ENCODE data around the gene FAM163B. TPM values are rescaled to one million over a fixed set of nuclear protein-coding genes. Genes with fewer than 3 reads are reported as not detected.

The FAM163B gene
- total RNA-seq, 1 donor from 2014 or later = not detected

DNA sequence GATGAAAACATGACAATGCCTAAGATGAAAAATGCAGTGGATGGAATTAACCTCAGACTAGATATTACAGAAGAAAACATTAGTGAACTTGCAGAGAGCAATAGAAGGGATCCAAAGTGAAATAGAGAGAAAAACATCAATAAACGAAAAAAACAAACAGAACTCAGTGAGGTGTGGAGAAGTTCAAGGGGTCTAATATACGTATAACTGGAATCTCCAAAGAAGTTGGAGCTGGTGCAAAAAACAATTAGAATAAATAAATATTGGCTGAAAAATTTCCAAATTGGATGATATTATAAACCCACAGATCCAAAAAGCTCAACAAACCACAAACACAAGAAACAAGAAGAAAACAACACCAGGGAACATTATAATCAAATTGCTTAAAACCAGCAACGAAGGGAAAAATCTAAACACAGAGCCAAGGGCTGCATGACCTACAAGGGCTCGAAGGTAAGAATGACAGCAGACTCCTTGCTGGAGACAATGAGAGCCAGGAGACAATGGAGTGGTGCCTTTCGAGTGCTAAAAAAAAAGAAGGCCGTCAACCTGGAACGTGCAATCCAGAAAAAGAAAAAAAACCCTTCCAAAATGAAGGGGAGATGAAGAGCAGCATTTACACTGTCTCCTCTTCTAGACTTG is 11.8 kb downstream of the FAM163B start:
- Mint-ChIP-seq H3K27me3 (ENCODE audit: low read depth) (peaks cover 6% of the 10 kb centered on the region), H3K4me1 (no peaks in the 10 kb centered on the region), H3K9me3 (peaks cover 8% of the 10 kb centered on the region), H3K27ac (ENCODE audit: unreplicated experiment) (no peak overlapping the region), H3K36me3 (ENCODE audit: low read depth) (peaks cover 5% of the 10 kb centered on the region), H3K4me3 (no peak overlapping the region)
- DNase-seq (ENCODE audit: low read depth, low spot score) = no peak
- no peak for TF ChIP-seq CTCF (conservative IDR thresholded peaks at IDR 0.05)

DNA sequence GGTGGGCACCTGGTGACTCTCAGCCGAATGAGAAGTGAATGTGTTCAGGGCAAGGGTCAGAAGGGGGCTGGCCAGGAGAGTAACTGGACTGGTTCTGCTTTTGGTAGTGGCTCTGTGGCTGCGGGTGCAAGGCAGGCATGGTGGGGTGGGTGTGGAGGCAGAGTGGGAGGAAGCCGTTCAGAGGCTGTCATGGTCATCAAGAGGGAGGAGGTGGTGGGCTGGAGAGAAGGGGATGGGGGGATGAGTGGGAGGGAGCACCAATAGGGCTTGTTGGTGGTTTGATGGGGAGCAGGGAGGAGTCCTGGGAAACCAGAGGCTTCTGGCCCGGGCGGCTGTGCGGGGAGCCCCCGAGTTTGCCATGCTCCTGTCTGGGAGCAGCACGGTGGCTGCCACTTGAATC is 13.3 kb downstream of the FAM163B start:
- TF ChIP-seq CTCF (conservative IDR thresholded peaks at IDR 0.05) = no peak
- peaks cover 4% of the 10 kb centered on the region for H3K27me3 Mint-ChIP-seq (ENCODE audit: low read depth)
- no peak overlapping the region for H3K27ac Mint-ChIP-seq (ENCODE audit: unreplicated experiment)
- H3K4me3 Mint-ChIP-seq = no peak overlapping the region
- H3K36me3 Mint-ChIP-seq (ENCODE audit: low read depth) = peaks cover 5% of the 10 kb centered on the region
- H3K4me1 Mint-ChIP-seq = no peaks in the 10 kb centered on the region
- no peak for DNase-seq (ENCODE audit: low read depth, low spot score)
- peaks cover 8% of the 10 kb centered on the region for H3K9me3 Mint-ChIP-seq

GRCh38 chr9:133594310-133594709 is 14.9 kb downstream of the FAM163B start:
- no peak for TF ChIP-seq CTCF (conservative IDR thresholded peaks at IDR 0.05)
- Mint-ChIP-seq H3K4me3 (no peak overlapping the region), H3K9me3 (peaks cover 8% of the 10 kb centered on the region), H3K4me1 (no peaks in the 10 kb centered on the region), H3K36me3 (ENCODE audit: low read depth) (peaks cover 5% of the 10 kb centered on the region), H3K27ac (ENCODE audit: unreplicated experiment) (no peak overlapping the region), H3K27me3 (ENCODE audit: low read depth) (peaks cover 4% of the 10 kb centered on the region)
- no peak for DNase-seq (ENCODE audit: low read depth, low spot score)

GRCh38 chr9:133593587-133594253 is 15.5 kb downstream of the FAM163B start:
- peaks cover 5% of the 10 kb centered on the region for H3K36me3 Mint-ChIP-seq (ENCODE audit: low read depth)
- no peak for TF ChIP-seq CTCF (conservative IDR thresholded peaks at IDR 0.05)
- no peak overlapping the region for H3K4me3 Mint-ChIP-seq
- no peak overlapping the region for H3K27ac Mint-ChIP-seq (ENCODE audit: unreplicated experiment)
- H3K27me3 Mint-ChIP-seq (ENCODE audit: low read depth) = peaks cover 4% of the 10 kb centered on the region
- no peaks in the 10 kb centered on the region for H3K4me1 Mint-ChIP-seq
- no peak for DNase-seq (ENCODE audit: low read depth, low spot score)
- H3K9me3 Mint-ChIP-seq = peaks cover 8% of the 10 kb centered on the region

DNA sequence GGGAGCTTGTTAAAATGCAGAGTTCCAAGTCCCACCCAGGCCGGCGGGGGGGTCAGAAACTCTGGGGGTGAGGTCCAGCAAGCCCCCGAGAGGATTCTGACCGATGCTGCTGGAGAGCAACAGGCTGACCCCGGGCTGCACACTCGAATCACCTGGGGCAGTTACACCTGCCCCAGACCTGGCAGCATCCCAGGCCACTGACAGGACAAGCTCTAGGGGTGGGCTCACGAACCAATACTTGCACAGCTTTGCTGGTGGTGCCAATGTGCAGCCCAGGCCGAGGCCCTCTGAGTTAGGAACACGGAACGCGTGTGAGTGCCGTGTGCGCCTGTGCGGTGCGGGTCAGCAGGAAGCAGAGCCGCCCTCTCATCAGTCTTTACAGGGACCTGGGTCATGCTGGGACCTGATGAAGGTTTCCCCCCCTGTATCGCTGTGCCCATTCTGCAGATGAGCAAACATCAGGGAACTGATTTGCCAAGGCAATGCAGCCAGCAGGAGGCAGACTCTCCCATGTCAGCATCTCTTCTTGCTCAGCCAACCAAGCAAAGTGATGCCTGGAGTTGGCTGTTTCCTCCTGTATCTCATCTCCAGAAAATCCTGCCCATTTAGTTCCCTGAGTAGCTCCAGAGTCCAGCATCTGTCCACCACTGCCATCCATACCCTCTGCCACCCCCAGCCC is 16.3 kb downstream of the FAM163B start:
- no peak for DNase-seq (ENCODE audit: low read depth, low spot score)
- TF ChIP-seq CTCF (conservative IDR thresholded peaks at IDR 0.05) = peak; percentile 16
- Mint-ChIP-seq H3K4me1 (no peaks in the 10 kb centered on the region), H3K4me3 (no peak overlapping the region), H3K27ac (ENCODE audit: unreplicated experiment) (no peak overlapping the region), H3K27me3 (ENCODE audit: low read depth) (peaks cover 4% of the 10 kb centered on the region), H3K36me3 (ENCODE audit: low read depth) (peaks cover 5% of the 10 kb centered on the region), H3K9me3 (peaks cover 11% of the 10 kb centered on the region)

All from neural crest cell (in vitro differentiated cells).